Measurements from ENCODE around the gene H3-3A.

- no peak for TF ChIP-seq CTCF (IDR thresholded peaks at IDR 0.05)
- TF ChIP-seq POLR2A (IDR thresholded peaks at IDR 0.05): no peak
- TF ChIP-seq POLR2AphosphoS5 (IDR thresholded peaks at IDR 0.05): no peak
Measured at GRCh38 chr1:226046240-226046639, 16.3 kb upstream of the H3-3A start.
